ENCODE data around the gene KMT5B.

Gene KMT5B

DNA sequence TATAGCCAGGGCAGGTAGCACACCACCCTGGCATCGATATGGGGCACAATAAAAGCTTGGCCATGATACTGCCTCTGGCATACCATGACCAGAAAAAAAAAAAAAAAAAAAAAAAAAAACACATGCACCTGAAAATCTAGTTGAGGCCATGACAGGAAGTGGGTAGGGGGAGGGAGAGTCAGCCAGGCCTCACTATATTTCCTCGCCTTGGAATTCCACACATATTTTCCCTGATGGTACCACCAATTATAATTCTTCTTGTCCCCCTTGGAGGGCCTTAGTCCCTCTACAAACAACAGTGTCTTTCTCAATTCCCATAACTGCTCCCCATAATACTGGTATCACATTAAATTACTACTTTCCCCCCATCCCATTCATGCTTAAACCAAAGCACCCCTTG, 79.3 kb downstream of the KMT5B start:
- no peaks in the 10 kb centered on the region for H3K27me3 ChIP-seq (replicated peaks; ENCODE audit: insufficient read depth, low read length)
- no peak overlapping the region for H3K27ac ChIP-seq (ENCODE audit: low read length)
- no peaks in the 10 kb centered on the region for H3K4me1 ChIP-seq (ENCODE audit: low read length)
- H3K36me3 ChIP-seq (replicated peaks; ENCODE audit: insufficient read depth, low read length), result no peaks in the 10 kb centered on the region
- no peak overlapping the region for H3K9ac ChIP-seq (ENCODE audit: low read length)
- no peak for TF ChIP-seq EZH2 (optimal IDR thresholded peaks at IDR 0.05; ENCODE audit: low read depth, low read length)
- no peak overlapping the region for H3K4me2 ChIP-seq (ENCODE audit: low read depth, low read length)
- H4K20me1 ChIP-seq (ENCODE audit: insufficient read depth, low read length), result no peaks in the 10 kb centered on the region
- no peaks in the 10 kb centered on the region for H3K9me3 ChIP-seq (replicated peaks; ENCODE audit: insufficient read depth, low read length)
- H3K79me2 ChIP-seq (ENCODE audit: low read length), result no peaks in the 10 kb centered on the region
- no peaks in the 10 kb centered on the region for H3F3A ChIP-seq (ENCODE audit: insufficient read depth, low read length)
- DNase-seq, result no peak
- no peak overlapping the region for H3K4me3 ChIP-seq (ENCODE audit: low read length)
- no peak overlapping the region for H2AFZ ChIP-seq (ENCODE audit: low read length)
- no peaks in the 10 kb centered on the region for H3K9me2 ChIP-seq (replicated peaks; ENCODE audit: insufficient read depth, low read length)

DNA sequence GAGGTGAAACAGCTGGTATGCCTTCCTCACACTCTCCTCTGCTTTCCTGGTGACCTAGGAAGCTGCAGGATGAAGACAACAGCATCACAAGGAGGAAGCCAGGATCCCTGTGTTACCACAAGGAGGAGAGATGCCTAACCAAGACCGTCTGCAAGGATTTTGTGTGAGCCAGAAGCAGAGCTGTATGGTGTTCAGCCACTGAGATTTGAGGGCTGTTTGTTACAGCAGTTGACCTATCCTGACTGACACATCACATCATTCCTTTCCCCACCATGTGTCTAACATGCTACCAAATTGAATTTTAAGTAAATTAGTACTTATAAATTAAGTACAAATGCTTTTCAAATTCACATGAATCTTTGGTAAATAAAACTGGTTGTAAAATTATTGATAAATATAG, 83.0 kb downstream of the KMT5B start:
- DNase-seq, result no peak
- Histone ChIP-seq H3K9me2 (replicated peaks; ENCODE audit: insufficient read depth, low read length) (no peaks in the 10 kb centered on the region), H3K36me3 (replicated peaks; ENCODE audit: insufficient read depth, low read length) (no peaks in the 10 kb centered on the region), H3K79me2 (ENCODE audit: low read length) (no peaks in the 10 kb centered on the region), H3K4me2 (ENCODE audit: low read depth, low read length) (no peak overlapping the region), H3K27me3 (replicated peaks; ENCODE audit: insufficient read depth, low read length) (no peaks in the 10 kb centered on the region), H3K4me3 (ENCODE audit: low read length) (no peak overlapping the region), H3K4me1 (ENCODE audit: low read length) (no peaks in the 10 kb centered on the region), H3K9me3 (replicated peaks; ENCODE audit: insufficient read depth, low read length) (no peaks in the 10 kb centered on the region), H4K20me1 (ENCODE audit: insufficient read depth, low read length) (no peaks in the 10 kb centered on the region), H2AFZ (ENCODE audit: low read length) (no peak overlapping the region), H3F3A (ENCODE audit: insufficient read depth, low read length) (no peaks in the 10 kb centered on the region), H3K27ac (ENCODE audit: low read length) (no peak overlapping the region), H3K9ac (ENCODE audit: low read length) (no peak overlapping the region)
- TF ChIP-seq EZH2phosphoT487 (IDR thresholded peaks at IDR 0.05; ENCODE audit: low read length), result no peak
- no peak for TF ChIP-seq EZH2 (optimal IDR thresholded peaks at IDR 0.05; ENCODE audit: low read depth, low read length)
- TF ChIP-seq, protein P1, sequence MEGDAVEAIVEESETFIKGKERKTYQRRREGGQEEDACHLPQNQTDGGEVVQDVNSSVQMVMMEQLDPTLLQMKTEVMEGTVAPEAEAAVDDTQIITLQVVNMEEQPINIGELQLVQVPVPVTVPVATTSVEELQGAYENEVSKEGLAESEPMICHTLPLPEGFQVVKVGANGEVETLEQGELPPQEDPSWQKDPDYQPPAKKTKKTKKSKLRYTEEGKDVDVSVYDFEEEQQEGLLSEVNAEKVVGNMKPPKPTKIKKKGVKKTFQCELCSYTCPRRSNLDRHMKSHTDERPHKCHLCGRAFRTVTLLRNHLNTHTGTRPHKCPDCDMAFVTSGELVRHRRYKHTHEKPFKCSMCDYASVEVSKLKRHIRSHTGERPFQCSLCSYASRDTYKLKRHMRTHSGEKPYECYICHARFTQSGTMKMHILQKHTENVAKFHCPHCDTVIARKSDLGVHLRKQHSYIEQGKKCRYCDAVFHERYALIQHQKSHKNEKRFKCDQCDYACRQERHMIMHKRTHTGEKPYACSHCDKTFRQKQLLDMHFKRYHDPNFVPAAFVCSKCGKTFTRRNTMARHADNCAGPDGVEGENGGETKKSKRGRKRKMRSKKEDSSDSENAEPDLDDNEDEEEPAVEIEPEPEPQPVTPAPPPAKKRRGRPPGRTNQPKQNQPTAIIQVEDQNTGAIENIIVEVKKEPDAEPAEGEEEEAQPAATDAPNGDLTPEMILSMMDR (IDR thresholded peaks at IDR 0.05; ENCODE audit: low read length), result no peak

DNA sequence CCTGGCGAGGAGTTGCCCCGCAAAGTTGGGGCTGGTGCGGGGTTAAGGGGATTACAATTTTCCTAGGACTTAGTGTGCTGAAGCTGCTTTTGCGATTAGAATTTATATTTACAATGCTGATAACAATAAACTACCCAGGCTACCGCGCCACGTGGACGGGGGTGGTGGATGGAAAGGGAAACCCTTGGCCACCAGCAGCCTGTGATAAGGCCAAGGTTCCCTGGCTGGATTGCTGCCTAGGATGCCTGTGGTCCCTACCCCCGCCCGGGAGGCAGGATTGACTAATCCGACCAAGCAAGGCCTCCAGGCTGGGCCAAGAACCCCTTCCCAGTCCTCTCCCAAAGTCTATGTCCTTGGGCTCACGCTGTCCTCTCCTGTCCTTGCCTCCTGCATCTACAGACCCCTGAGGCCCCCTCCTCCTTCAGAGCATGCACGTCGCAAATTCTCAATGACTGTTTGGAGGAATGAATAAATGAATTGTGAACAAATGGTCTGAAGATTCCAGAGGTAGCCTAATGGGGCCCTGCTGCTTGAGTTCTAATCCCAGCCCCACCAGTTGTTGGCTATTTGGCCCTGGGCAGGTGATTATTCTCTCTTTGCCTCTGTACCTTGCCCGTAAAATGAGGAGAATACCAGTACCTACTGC, 84.3 kb downstream of the KMT5B start:
- H2AFZ ChIP-seq (ENCODE audit: low read length), result no peak overlapping the region
- TF ChIP-seq EZH2phosphoT487 (IDR thresholded peaks at IDR 0.05; ENCODE audit: low read length), result no peak
- TF ChIP-seq, protein P1 (IDR thresholded peaks at IDR 0.05; ENCODE audit: low read length), result no peak
- TF ChIP-seq EZH2 (optimal IDR thresholded peaks at IDR 0.05; ENCODE audit: low read depth, low read length), result no peak
- H3K27me3 ChIP-seq (replicated peaks; ENCODE audit: insufficient read depth, low read length), result no peaks in the 10 kb centered on the region
- H3F3A ChIP-seq (ENCODE audit: insufficient read depth, low read length), result no peaks in the 10 kb centered on the region
- H3K9me2 ChIP-seq (replicated peaks; ENCODE audit: insufficient read depth, low read length), result no peaks in the 10 kb centered on the region
- no peaks in the 10 kb centered on the region for H3K4me1 ChIP-seq (ENCODE audit: low read length)
- no peak overlapping the region for H3K4me2 ChIP-seq (ENCODE audit: low read depth, low read length)
- H3K36me3 ChIP-seq (replicated peaks; ENCODE audit: insufficient read depth, low read length), result no peaks in the 10 kb centered on the region
- no peaks in the 10 kb centered on the region for H3K79me2 ChIP-seq (ENCODE audit: low read length)
- no peak overlapping the region for H3K4me3 ChIP-seq (ENCODE audit: low read length)
- no peaks in the 10 kb centered on the region for H4K20me1 ChIP-seq (ENCODE audit: insufficient read depth, low read length)
- no peaks in the 10 kb centered on the region for H3K9me3 ChIP-seq (replicated peaks; ENCODE audit: insufficient read depth, low read length)
- no peak for DNase-seq
- no peak overlapping the region for H3K9ac ChIP-seq (ENCODE audit: low read length)
- H3K27ac ChIP-seq (ENCODE audit: low read length), result no peak overlapping the region

Data from MM.1S (cell line).